DMS53 treated with DMSO at 0.1 percent for 48 hours (cell line): ENCODE results near the gene MSANTD7.
"Not testable (repeated sequence)": the region's sequence is repeated elsewhere in the genome, so short reads cannot be mapped to it uniquely, and the experiment has no call there.

ENCODE experiments used
- DNase-seq: peaks from one replicate; lab custom pipeline; 2025; ENCODE audit not compliant: unreplicated experiment; lab: John Stamatoyannopoulos, UW

Gene MSANTD7, protein sequence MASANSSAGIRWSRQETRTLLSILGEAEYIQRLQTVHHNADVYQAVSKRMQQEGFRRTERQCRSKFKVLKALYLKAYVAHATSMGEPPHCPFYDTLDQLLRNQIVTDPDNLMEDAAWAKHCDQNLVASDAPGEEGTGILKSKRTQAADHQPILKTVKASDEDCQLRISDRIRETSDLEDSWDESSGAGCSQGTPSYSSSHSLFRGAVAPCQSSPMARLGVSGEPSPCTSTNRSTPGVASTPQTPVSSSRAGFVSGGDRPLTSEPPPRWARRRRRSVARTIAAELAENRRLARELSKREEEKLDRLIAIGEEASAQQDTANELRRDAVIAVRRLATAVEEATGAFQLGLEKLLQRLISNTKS

DNA sequence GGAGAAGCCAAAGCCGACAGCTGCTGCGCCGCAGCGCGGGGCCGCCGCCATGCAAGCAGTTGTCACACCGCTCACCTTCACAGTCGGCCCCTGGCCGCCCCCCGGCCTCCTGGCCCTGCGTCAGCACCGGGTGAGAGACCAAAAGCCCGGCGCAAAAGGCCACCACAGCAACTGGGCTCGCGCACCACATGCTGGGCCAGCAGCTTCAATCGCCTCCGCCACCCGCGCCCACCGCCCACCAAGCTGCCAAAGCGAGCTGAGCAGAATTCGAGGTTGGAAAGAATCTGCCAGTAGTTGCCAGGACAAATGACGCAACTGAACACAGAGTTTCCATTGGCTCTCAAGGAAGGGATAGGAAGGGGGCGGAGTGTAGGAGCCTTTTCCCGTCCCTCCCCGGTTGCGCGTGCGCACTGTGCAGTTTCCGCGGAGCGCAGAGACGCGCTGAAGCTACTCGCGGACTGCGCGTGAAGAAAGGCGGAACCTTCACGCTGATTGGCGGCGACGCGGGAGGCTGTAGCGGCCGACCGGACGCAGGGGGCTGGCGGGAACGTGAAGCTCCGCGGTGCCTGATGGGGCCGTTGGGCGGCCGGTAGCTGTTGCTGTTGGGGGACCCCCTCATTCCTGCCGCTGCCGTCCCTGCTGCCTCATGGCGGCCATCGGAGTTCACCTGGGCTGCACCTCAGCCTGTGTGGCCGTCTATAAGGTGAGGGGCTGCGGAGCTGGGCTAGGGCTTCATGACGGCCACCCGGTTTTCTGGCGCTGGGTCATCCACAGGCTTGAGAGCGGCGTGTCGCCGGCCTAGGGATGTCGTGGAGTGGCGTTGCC, at the start of gene MSANTD7, which contains the start of the genes CDNF and HSPA14:
TSS of gene MSANTD7 (plus strand) at position 550 of the 825 bp plus-strand sequence. CDS start 3,979 bp downstream, outside the sequence.
TSS of gene CDNF (minus strand) at position 281 of the 825 bp plus-strand sequence. CDS start at position 190, 91 bp downstream.
TSS of gene HSPA14 (plus strand) at position 550 of the 825 bp plus-strand sequence. CDS start at position 647, 97 bp downstream.
- peak; percentile 100 for DNase-seq

DNA sequence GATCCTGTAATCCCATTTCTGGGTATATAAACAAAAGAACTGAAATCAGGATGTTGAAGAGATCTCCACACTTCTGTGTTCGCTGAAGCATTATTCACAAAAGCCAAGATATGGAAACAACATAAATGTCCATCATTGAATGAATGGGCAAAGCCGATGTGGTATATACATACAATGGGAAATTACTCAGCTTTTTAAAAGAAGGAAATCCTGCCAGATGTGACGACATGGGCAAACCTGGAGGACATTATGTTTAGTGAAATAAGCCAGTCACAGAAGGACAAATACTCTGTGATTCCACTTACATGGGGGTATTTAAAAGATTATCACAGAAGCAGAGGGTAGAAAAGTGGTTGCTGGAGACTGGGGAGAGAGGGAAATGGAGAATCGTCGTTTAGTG, 39.5 kb upstream of the MSANTD7 start:
- no peak for DNase-seq

GRCh38 chr10:14800397-14800796, 37.7 kb upstream of the MSANTD7 start:
- DNase-seq, result no peak

DNA sequence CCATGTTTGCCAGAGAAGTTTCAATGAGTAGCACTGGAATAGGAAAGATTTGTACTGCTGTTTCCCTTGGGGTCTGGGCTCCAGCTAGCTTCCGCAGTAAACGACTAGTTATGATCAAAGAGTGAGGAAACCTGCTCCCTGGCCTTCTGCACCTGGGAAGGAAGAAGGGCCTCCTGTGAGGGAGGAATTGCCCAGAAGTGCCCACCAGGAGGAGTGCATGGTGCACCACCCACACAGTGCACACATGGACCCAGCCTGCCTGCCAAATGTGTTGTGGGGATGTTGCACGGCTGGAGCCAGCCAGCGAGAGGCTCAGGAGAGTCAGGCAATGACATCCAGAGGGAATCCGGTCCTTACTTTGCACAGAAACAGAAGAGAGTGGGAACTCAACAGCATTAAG, 36.4 kb upstream of the MSANTD7 start:
- no peak for DNase-seq

- DNase-seq, result no peak
Measured at GRCh38 chr10:14803827-14804226, 34.3 kb upstream of the MSANTD7 start.

DNA sequence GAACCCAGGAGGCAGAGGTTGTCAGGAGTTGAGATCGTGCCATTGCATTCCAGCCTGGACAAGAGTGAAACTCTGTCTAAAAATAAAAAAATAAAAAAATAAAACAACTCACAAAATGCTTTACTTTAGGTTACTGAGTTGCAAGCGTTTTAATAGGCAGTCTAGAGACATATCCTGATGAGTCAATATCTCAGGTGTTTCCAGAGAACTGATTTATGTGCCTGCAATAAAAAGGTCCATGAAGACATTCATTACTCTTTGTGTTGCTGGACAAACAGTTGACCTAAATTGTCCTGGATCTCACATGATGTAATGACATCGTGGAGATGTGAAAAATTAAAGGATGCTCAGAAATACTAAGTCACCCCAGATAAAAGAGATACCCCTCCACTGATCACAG, 31.8 kb upstream of the MSANTD7 start:
- DNase-seq, result no peak

DNA sequence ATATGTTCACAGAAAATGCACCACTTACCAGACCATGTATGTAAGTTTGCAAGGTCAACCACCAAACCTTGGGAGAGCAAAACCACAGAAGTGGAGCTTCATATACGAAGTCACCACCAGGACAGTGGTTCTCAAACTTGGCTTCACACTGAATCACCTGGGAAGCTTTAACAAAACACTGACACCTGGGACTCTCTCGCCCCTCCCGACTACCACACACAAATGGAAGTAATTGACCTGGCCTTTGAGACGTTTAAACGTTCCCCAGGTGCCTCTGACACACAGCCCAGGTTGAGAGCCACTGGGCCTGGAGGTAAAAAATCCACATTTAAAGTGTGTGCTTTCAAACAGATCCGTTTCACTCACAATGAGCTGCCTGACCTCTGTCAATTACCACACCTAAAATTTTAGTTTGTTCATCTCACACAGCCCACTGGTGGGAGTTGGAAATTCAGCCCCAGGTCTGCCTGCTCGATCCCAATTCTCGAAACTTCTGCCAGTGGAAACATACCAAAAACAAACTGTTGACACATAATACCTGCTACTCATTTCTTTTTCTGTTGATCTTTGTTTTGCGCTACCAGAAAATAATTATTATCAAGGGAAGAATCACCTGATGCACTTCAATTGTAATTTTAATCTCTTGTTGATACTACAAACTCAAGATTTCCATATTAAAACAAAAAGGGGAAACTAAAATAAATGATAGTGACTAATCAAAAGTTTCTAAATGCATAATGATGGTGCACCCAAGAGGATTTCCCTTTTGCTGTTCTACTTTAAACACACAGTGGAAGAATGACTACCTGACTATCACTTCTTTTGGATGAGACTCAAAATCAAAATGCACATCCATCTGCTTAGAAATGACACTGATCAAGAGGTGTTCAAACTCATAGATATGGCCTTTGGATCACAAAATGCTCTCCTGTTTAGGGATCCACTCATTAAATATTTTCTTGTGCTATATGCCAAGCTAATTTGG, 26.8 kb upstream of the MSANTD7 start:
- no peak for DNase-seq

- DNase-seq, result no peak
Measured at GRCh38 chr10:14812271-14812670, 25.8 kb upstream of the MSANTD7 start.

DNA sequence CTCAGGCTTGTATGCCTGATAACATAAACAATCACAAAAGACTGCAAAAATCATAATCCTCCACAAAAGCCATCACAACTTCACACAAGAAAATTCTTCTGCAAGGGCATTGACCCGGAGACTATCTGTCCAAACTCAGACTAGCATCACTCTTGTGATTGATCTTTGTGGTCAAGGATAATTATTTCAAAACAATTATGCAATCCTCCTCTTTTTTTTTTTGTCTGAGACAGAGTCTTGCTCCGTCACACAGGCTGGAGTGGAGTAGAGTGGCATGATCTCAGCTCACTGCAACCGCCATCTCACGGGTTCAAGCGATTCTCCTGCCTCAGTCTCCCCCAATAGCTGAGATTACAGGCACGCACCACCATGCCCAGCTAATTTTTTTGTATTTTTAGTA, 22.4 kb upstream of the MSANTD7 start:
- no peak for DNase-seq

DNA sequence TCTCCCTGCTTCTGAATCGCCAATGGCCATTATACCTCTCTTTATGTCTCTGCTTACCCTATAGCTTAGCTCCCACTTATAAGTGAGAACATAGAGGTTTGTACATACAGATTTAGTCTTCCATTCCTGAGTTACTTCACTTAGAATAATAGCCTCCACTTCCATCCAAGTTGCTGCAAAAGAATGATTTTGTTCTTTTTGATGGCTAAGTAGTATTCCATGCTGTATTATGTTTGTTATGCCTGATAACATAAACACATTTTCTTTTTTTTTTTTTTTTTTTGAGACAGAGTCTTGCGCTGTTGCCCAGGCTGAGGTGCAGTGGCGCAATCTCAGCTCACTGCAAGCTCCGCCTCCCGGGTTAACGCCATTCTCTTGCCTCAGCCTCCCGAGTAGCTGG, 21.4 kb upstream of the MSANTD7 start:
- DNase-seq, result not testable (repeated sequence)

GRCh38 chr10:14820010-14820774, 17.9 kb upstream of the MSANTD7 start:
- no peak for DNase-seq

DNA sequence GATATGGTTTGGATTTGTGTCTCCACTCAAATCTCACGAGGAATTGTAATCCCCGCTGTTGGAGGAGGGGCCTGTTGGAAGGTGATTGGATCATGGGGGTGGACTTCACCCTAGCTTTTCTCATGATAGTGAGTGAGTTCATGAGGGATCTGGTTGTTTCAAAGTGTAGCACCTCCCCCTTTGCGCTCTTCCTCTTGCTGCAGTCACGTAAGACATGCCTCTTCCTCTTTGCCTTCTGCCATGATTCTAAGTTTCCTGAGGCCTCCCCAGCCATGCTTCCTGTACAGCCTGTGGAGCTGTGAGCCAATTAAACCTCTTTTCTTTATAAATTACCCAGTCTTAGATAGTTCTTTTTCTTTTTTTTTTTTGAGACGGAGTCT, 17.3 kb upstream of the MSANTD7 start:
- DNase-seq, result no peak

DNA sequence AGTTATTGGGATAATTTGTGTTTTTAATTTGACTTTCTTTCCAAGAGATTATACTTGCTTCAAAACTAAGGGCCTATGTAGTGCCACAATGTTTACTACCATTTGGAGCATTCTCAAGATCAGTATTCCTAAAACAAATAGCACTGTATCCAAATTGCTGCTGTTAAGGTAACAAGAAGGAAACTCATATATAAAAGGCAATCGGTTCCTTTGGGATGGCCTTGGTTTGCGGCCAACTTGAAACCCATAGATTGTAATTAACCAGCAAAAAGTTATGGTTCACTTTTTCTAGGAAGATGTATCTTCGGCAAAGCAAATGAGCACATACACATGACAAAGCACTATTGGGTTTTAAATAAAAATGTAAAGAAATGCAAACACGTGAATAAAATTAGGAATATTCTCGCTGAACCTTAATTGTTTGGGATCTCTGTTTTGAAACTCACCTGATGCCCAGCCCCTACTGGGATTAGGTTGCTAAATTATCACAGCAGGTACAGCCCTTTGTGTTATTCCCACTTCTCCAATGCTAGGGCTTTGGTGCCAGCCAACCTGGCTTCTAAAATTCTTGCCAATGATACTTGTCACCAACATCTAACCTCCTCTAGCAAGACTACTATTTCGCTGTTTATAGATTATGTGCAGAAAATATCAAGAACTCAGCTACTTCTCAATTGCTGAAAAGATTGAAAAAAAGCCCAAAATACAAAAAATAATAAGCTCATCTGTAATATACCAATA, 16.3 kb upstream of the MSANTD7 start:
- no peak for DNase-seq

DNA sequence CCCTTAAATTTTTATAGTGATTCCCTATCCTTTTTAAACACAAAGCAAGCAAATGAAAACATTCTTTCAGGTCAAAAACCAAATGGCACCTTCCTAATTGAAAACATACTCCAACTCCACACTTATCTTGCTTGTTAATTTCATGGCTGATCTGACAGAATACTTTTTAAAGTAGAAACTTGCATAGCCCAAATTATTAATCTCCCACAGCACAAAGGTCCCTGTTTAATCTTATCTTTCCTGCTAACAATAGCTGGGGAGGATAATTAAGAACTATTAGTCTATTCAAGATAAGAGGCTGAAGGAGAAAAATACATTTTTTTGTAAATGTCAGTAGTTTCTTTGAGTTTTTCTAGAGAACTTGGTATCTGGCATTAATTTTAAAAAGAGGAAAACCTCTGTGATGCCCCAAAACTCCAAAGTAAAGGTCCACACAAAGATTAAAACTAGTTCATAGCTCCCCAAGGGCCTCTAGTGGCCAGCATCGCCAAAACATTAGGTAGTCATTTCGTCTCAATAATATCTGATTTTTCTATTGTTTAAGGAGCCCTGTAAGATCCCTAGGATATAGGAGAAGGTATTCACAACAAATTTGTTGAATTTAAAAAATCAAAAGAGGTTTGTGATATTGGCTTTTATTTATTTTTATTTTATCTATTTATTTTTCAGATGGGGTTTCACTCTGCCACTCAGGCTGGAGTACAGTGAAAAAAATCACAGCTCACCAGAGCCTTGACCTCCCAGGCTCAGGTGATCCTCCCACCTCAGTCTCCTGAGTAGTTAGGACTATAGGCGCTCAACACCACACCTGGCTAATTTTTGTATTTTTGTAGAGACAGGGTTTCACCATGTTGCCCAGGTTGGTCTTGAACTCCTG, 15.0 kb upstream of the MSANTD7 start:
- DNase-seq, result peak; percentile 53

DNA sequence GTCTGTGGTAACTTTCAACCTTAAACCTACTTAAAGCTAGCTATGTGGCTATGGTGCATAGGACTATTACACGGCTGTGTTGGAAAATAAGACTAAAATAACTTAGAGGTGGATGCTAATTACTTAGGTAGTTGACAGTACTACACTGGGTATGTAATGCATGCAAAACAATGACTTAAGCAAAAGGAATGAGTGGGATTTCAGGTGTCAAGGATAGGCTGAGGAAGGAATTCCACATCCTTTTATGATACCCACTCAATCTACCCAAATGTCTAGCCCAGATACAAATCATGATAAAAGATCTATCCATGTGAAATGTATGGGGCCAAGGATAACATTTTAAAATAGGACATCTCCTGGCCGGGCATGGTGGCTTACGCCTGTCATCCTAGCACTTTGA, 14.1 kb upstream of the MSANTD7 start:
- no peak for DNase-seq

DNA sequence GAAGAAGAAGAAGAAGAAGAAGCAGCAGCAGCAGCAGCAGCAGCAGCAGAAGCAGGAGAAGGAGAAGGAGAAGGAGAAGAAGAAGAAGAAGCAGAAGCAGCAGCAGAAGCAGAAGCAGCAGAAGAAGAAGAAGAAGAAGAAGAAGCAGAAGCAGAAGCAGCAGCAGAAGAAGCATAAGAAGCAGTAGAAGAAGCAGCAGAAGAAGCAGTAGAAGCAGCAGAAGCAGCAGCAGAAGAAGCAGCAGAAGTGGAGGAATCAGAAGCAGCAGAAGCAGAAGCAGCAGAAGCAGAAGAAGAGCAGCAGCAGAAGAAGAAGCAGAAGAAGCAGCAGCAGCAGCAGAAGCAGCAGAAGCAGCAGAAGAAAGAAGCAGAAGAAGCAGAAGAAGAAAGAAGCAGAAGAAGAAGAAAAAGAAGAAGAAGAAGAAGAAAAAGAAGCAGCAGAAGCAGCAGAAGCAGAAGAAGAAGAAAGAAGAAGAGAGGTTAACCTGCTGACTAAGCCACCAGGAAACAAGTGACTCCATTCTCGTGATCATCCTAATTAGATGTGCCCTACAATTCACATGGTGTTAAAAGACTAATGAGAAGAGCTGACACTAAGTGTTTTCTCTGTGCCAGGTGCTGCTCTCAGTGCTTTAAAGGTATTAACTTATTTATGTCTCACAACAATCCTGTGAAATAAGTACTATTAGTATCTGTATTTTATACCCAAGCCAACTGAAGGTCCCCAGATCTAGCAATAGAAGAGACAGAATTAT, 11.9 kb upstream of the MSANTD7 start:
- no peak for DNase-seq

DNA sequence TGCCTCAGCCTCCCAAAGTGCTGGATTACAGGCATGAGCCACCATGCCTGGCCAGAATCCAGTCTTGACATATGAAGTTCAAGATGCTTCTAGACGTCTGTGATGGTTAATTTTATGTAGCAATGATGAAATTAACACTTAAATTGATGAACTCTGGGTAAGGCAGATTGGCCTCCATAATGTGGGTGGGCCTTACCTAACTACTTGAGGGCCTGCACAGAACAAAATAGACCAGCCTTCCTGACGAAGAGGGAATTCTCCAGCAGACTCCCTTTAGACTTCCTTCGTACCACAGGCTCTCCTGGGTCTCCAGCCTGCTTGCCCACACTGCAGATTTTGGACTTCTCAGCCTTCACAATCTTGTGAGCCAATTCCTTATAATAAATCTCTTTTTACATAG, 5.0 kb upstream of the MSANTD7 start:
- no peak for DNase-seq

DNA sequence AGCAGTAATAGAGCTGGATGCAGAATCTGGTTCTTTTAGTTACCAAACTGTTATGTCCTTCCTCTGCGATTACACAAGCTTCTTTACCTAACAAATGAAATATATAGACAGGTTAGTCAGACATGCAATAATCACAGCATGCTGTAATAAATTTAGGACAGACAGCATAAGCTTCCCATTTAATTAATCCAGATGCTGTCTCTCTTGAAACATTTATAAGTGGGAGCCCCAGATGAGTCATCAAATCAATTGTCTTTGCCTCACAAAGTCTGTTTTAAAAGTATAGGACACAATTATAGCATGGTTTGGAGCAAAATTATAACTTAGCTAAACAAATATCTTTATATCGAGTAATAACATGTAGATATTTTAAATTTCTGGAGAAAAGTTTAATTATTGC, 1.9 kb upstream of the MSANTD7 start:
- DNase-seq, result no peak
